ENCODE measurements around the gene ANKLE2.

GRCh38 chr12:132710043-132710404, 51.6 kb downstream of the ANKLE2 start:
- TF ChIP-seq POLR2A (IDR thresholded peaks at IDR 0.05; ENCODE audit: low read length) (no peak), GATA1 (IDR thresholded peaks at IDR 0.05; ENCODE audit: low read depth, low read length) (no peak)

Data from erythroblast (primary cell).